Right lobe of liver (tissue), 4 donors: Measurements from ENCODE around the gene RASGRP4.
"Not testable (repeated sequence)": the region's sequence is repeated elsewhere in the genome, so short reads cannot be mapped to it uniquely, and the experiment has no call there.

Experiments
- POLR2A ChIP-seq: fragments of 450-650 bp; IDR thresholded peaks from one replicate; pipeline ENCODE4 v1.6.1; 2017; ENCODE audit warnings: antibody characterized with exemption, mild to moderate bottlenecking
- TF ChIP-seq, protein P1 (sequence below), 4 donors: fragments of 200-600 bp in 3 of 4; fragments of 450-650 bp in 1 of 4; IDR thresholded peaks; one replicate each; pipeline versions ENCODE4 v1.5.1 to v1.8.0; 2016 to 2022; ENCODE audit warnings: antibody characterized with exemption in 4 of 4, mild to moderate bottlenecking in 2 of 4
- donor health status: DM: no; HTN: no; CAD: no.
- donor health status: DM: no; HTN: no; CAD: no.
- donor health status: DM: no; HTN: yes; CAD: no.

- TF ChIP-seq, protein P1, sequence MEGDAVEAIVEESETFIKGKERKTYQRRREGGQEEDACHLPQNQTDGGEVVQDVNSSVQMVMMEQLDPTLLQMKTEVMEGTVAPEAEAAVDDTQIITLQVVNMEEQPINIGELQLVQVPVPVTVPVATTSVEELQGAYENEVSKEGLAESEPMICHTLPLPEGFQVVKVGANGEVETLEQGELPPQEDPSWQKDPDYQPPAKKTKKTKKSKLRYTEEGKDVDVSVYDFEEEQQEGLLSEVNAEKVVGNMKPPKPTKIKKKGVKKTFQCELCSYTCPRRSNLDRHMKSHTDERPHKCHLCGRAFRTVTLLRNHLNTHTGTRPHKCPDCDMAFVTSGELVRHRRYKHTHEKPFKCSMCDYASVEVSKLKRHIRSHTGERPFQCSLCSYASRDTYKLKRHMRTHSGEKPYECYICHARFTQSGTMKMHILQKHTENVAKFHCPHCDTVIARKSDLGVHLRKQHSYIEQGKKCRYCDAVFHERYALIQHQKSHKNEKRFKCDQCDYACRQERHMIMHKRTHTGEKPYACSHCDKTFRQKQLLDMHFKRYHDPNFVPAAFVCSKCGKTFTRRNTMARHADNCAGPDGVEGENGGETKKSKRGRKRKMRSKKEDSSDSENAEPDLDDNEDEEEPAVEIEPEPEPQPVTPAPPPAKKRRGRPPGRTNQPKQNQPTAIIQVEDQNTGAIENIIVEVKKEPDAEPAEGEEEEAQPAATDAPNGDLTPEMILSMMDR (IDR thresholded peaks at IDR 0.05) = not testable (repeated sequence)
- not testable (repeated sequence) for TF ChIP-seq POLR2A
Observed at GRCh38 chr19:38472725-38473124, 46.7 kb upstream of the RASGRP4 start.
